Thyroid gland (tissue), 4 donors: Measurements from ENCODE around the gene COMP. TPM values are rescaled to one million over a fixed set of nuclear protein-coding genes. Genes with fewer than 3 reads are reported as not detected.

ENCODE experiments used
- DNase-seq, 2 donors: peaks; one replicate each; pipeline ENCODE4 v3.0.0-alpha.2; 2019
- H3K27ac ChIP-seq, 3 donors: fragments of 200-600 bp; sonication (generic); 1 replicate in 2 of 3; 2 replicates in 1 of 3; pipeline ENCODE4 v1.5.1; 2016 to 2019; ENCODE audit warnings: mild to moderate bottlenecking in 1 of 3, moderate library complexity in 1 of 3
- H3K27me3 ChIP-seq: fragments of 200-600 bp; sonication (generic); one replicate; pipeline ENCODE4 v1.5.1; 2019
- H3K36me3 ChIP-seq, 2 donors: fragments of 200-600 bp; sonication (generic); one replicate each; pipeline ENCODE4 v1.5.1; 2016 to 2019
- H3K4me1 ChIP-seq, 2 donors: fragments of 200-600 bp; sonication (generic); one replicate each; pipeline ENCODE4 v1.5.1; 2017 to 2019
- H3K4me3 ChIP-seq, 3 donors: fragments of 200-600 bp; sonication (generic); replicated peaks in 1 of 3; 1 replicate in 2 of 3; 2 replicates in 1 of 3; pipeline ENCODE4 v1.5.1; 2016; ENCODE audit warnings: mild to moderate bottlenecking in 1 of 3
- H3K9me3 ChIP-seq: fragments of 200-600 bp; sonication (generic); one replicate; pipeline ENCODE4 v1.5.1; 2017
- POLR2A ChIP-seq, 2 donors: fragments of 450-650 bp; IDR thresholded peaks; one replicate each; pipeline ENCODE4 v1.6.1; 2017; ENCODE audit warnings: antibody characterized with exemption in 2 of 2, mild to moderate bottlenecking in 2 of 2, moderate library complexity in 1 of 2
- WGBS, 2 donors: methylation state at CpG; one replicate each; pipeline ENCODE4 v1.1.5; 2017; 5-methylcytosine and 5-hydroxymethylcytosine counted together
- intact Hi-C: fragments of 100-400 bp; cut with DNase I; formaldehyde crosslinking; loops from one replicate; pipeline ENCODE4 v1.15.1; 2023
- total RNA-seq, 4 donors: library from RNA; depleted of rRNA; stranded (reverse); fragments of >200 nt; gene quantifications; one replicate each; pipeline ENCODE4 v1.2.3, GENCODE V29; 2016
- TF ChIP-seq, protein P1 (sequence below), 6 experiments: fragments of 200-600 bp in 3 of 6; fragments of 450-650 bp in 3 of 6; sonication (generic) in 3 of 6; IDR thresholded peaks; one replicate each; pipeline ENCODE4 v1.5.1; 2016 to 2019; ENCODE audit warnings: antibody characterized with exemption in 6 of 6, mild to moderate bottlenecking in 2 of 6, inconsistent platforms in 1 of 6, moderate library complexity in 1 of 6

Gene COMP
- total RNA-seq, 4 donors from 2014 or later = 0.33 to 33.3 (median 1.9) TPM

DNA sequence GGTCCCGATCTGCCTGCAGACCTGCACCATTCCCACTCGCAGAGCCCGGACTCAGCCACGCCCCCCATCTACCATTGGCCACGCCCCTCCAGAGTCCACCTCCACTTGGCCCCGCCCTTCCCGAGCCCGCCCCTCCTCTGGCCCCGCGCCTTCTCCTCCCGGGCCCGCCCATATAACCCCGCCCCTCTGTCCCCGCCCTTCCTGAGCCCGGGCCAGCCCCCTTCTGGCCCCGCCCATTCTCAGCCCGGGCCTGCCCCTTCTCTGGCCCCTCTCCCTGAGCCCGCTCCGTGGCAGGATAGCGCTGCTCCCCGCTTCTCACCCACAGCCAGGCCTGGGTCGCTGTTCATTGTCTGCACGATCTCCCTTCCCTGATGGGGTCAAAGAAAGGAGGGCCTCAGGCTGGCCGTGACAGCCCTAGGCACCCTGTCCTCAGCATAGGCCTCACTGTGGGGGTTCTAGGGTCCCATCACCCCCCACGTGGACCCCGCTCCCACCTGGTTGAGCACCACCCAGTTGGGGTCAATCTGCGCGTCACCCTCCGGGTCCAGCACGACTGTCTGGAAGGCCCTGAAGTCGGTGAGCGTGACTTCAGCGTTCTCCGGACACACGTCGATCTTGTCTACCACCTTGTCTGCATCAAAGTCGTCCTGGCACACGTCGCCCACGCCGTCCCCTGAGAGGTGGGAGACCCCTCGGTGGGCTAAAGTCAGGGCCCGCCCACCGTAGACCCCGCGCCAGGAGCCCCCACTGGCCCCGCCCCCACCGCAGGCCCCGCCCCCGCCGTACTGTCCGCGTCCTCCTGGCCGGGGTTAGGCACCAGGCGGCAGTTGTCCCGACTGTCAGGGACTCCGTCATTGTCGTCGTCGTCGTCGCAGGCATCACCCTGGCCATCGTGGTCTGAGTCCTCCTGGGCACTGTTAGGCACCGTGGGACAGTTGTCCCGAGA is 5.7 kb downstream of the COMP start:
- no peak overlapping the region for H3K4me3 ChIP-seq
- intact Hi-C loops = no loop called here
- WGBS, 2 donors = 13 to 15% methylated on average over 20 to 24 of the region's 65 CpGs
- no peaks in the 10 kb centered on the region for H3K9me3 ChIP-seq
- no peak overlapping the region for H3K27ac ChIP-seq
- peak; percentile 47 to 50 for DNase-seq
- peaks cover 29% of the 10 kb centered on the region for H3K27me3 ChIP-seq
- H3K36me3 ChIP-seq = no peaks in the 10 kb centered on the region
- H3K4me1 ChIP-seq = peaks cover 9 to 38% of the 10 kb centered on the region in 2 donors
- TF ChIP-seq, protein P1, sequence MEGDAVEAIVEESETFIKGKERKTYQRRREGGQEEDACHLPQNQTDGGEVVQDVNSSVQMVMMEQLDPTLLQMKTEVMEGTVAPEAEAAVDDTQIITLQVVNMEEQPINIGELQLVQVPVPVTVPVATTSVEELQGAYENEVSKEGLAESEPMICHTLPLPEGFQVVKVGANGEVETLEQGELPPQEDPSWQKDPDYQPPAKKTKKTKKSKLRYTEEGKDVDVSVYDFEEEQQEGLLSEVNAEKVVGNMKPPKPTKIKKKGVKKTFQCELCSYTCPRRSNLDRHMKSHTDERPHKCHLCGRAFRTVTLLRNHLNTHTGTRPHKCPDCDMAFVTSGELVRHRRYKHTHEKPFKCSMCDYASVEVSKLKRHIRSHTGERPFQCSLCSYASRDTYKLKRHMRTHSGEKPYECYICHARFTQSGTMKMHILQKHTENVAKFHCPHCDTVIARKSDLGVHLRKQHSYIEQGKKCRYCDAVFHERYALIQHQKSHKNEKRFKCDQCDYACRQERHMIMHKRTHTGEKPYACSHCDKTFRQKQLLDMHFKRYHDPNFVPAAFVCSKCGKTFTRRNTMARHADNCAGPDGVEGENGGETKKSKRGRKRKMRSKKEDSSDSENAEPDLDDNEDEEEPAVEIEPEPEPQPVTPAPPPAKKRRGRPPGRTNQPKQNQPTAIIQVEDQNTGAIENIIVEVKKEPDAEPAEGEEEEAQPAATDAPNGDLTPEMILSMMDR (IDR thresholded peaks at IDR 0.05) = no peak
- no peak for TF ChIP-seq POLR2A (IDR thresholded peaks at IDR 0.05)

DNA sequence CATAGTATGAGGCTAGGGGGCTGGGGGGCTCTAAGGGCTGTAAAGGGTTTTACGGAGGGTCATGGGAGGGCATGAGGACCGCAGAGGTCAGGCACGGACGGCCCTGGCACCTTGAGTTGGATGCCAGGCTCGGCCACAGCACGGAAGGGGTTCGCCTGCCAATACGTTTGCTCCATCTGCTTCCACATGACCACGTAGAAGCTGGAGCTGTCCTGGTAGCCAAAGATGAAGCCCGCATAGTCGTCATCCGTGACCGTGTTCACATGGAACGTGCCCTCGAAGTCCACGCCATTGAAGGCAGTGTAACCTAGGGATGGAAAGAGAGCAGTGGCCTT is 6.4 kb downstream of the COMP start:
- DNase-seq = no peak
- peaks cover 4 to 31% of the 10 kb centered on the region in 2 donors for H3K4me1 ChIP-seq
- no peak overlapping the region for H3K4me3 ChIP-seq
- no peak for TF ChIP-seq POLR2A (IDR thresholded peaks at IDR 0.05)
- TF ChIP-seq, protein P1 (IDR thresholded peaks at IDR 0.05) = no peak
- intact Hi-C loops = no loop called here
- WGBS, 2 donors = 80 to 89% methylated on average over 9 to 16 of the region's 16 CpGs
- H3K27ac ChIP-seq = no peak overlapping the region
- peaks cover 24% of the 10 kb centered on the region for H3K27me3 ChIP-seq
- H3K9me3 ChIP-seq = no peaks in the 10 kb centered on the region
- H3K36me3 ChIP-seq = no peaks in the 10 kb centered on the region

DNA sequence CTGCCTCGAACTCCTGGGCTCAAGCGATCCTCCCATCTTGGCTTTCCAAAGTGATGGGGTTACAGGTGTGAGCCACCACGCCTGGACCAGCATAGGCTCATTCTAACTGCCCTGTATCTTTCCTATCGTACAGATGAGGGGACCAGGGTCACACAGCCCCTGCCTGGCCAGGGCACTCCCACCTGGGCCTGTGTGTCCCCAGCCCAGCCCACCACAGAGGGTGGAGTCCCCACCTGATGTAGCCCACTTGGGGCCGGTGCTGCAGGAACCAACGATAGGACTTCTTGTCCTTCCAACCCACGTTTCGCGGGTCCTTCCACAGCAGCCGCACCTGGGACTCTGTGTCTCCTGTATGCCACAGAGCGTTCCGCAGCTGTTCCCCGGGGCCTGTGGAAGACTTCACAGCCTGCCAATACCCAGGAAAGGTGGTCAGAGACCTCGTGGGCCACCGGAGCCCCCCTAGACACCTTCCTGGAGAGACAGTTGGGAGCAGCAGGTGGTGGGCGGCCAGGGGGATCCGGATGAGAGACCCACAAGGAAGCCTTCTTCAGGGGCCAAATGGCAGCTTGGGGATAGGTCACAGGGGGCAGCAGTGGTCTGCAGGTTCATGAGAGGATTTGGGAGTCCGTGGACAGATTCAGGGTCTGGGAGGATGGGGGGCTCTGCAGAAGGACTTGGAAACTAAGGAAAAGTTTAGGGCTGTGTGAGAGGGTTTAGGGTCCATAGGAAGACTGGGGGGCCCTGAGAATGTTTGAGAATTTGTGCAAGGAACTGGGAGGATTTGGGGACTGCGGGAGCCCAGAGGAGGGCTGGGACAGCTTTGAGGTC is 6.9 kb downstream of the COMP start:
- H3K36me3 ChIP-seq = no peaks in the 10 kb centered on the region
- 81 to 82% methylated on average over 14 to 18 of the region's 19 CpGs for WGBS, 2 donors
- H3K9me3 ChIP-seq = no peaks in the 10 kb centered on the region
- intact Hi-C loops = no loop called here
- DNase-seq = no peak
- H3K27ac ChIP-seq = no peak overlapping the region
- peaks cover 0 to 25% of the 10 kb centered on the region in 2 donors for H3K4me1 ChIP-seq
- no peak for TF ChIP-seq POLR2A (IDR thresholded peaks at IDR 0.05)
- TF ChIP-seq, protein P1 (IDR thresholded peaks at IDR 0.05) = no peak
- H3K4me3 ChIP-seq = no peak overlapping the region
- H3K27me3 ChIP-seq = peaks cover 18% of the 10 kb centered on the region

DNA sequence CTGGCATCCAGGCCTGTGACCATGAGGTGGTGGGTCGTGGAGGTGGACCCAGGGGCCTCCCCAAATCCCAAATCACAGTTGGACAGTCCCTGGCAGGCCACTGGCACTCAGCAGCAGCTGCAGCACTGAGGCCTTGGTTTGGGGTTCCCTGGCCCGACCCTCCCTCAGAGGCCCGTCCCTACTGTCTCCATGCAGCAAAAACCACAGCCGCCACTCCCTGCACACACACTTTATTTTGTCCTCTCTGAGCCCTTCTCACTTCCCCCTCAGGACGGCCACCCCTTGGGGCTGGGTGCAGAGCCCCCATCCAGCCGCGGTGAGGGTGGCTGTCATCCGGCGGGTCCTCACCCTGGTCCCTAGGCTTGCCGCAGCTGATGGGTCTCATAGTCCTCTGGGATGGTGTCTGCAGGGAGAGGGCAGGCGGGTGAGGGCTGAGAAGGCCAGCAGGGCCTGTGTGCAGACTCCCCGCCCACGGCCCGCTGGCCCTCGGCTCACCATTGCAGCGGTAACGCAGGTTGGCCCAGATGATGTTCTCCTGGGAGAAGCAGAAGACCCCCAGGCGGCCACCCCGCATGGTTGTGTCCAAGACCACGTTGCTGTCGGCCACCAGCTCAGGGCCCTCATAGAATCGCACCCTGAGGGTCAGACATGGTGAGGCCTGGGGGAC is 8.4 kb downstream of the COMP start:
- Histone ChIP-seq H3K36me3 (no peaks in the 10 kb centered on the region), H3K27ac (no peak overlapping the region), H3K9me3 (no peaks in the 10 kb centered on the region), H3K4me1 (peaks cover 0 to 12% of the 10 kb centered on the region in 2 donors), H3K4me3 (no peak overlapping the region), H3K27me3 (peaks cover 5% of the 10 kb centered on the region)
- intact Hi-C loops = no loop called here
- TF ChIP-seq, protein P1 (IDR thresholded peaks at IDR 0.05) = no peak
- no peak for TF ChIP-seq POLR2A (IDR thresholded peaks at IDR 0.05)
- WGBS, 2 donors = 88 to 91% methylated on average over 9 to 14 of the region's 22 CpGs
- DNase-seq = no peak
